ENCODE data around the gene TNPO1.
A peak's percentile ranks its signal among the peaks of the same experiment; 100 is the strongest.

Gene TNPO1

DNA sequence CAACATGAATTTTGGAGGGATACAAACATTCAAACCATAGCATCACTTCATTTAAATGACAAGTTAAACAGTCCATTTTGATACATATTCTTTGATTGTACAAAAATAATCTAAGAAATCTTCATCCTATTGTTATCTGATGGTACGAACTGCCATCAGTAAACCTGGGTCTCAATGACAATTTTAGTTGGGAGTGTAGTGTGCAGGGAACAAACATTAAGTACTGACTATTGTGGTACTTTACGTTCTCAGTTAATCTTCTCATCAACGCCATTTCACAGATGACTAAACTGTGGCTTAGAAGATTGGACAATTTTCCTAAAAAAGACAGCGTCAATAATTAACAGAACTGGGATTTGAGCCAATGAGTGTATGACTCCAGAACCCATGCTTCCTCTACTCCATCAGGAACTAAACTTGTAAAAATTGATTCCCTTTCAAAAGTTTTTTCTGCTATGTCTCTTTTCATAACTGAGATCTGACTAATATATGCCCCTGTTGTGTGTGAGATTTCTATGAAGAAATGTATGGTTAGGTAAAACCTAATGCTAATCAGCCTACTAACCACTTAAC lies 21.1 kb downstream of the TNPO1 start:
- POLR2A ChIA-PET = interaction anchor here (1.4 to 1.7 kb wide), 2 partner anchors 11 to 21 kb away, joined by 4 read pairs; partner anchors contain the start of gene TNPO1
- no peak for TF ChIP-seq ZNF248 (tag by site-specific recombination; IDR thresholded peaks at IDR 0.05)
- TF ChIP-seq, protein P1, sequence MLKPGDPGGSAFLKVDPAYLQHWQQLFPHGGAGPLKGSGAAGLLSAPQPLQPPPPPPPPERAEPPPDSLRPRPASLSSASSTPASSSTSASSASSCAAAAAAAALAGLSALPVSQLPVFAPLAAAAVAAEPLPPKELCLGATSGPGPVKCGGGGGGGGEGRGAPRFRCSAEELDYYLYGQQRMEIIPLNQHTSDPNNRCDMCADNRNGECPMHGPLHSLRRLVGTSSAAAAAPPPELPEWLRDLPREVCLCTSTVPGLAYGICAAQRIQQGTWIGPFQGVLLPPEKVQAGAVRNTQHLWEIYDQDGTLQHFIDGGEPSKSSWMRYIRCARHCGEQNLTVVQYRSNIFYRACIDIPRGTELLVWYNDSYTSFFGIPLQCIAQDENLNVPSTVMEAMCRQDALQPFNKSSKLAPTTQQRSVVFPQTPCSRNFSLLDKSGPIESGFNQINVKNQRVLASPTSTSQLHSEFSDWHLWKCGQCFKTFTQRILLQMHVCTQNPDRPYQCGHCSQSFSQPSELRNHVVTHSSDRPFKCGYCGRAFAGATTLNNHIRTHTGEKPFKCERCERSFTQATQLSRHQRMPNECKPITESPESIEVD (tag by site-specific recombination; IDR thresholded peaks at IDR 0.05) = peak; percentile 42; the same call in 1 of the 2 replicates
- TF ChIP-seq ZNF664 (tag by site-specific recombination; IDR thresholded peaks at IDR 0.05) = peak; percentile 82; the same call in 1 of the 2 replicates
- 0 out of 2 replicates have a peak, but pooled peaks have one; percentile 11 for TF ChIP-seq FEZF1 (tag by site-specific recombination; IDR thresholded peaks at IDR 0.05)
- TF ChIP-seq ZNF654 (tag by site-specific recombination; IDR thresholded peaks at IDR 0.05; ENCODE audit: low read depth) = no peak
- TF ChIP-seq ZNF274 (IDR thresholded peaks at IDR 0.05; ENCODE audit: low read length) = no peak
- TF ChIP-seq ZNF274 (tag by site-specific recombination; IDR thresholded peaks at IDR 0.05; ENCODE audit: borderline replicate concordance) = no peak
- TF ChIP-seq SP7 (tag by site-specific recombination; IDR thresholded peaks at IDR 0.05) = no peak
- no peak for TF ChIP-seq ZNF211 (tag by site-specific recombination; IDR thresholded peaks at IDR 0.05; ENCODE audit: low read depth)
- CTCF ChIA-PET = interaction anchor here (0.7 kb wide), 1 partner anchor 1057 kb away, joined by 3 read pairs; no protein-coding TSS in a partner anchor
- peaks cover 10% of the 10 kb centered on the region; the same call in 1 of the 2 replicates for H3K4me1 ChIP-seq (ENCODE audit: control insufficient read depth, insufficient read depth, low read length)
- no peak overlapping the region for H3K27ac ChIP-seq (ENCODE audit: extremely low read depth, low read depth, low read length)
- H3K4me3 ChIP-seq (ENCODE audit: low read depth, low read length) = no peak overlapping the region
- H3K36me3 ChIP-seq (ENCODE audit: control insufficient read depth in 2 of 2, insufficient read depth in 1 of 2, low read length in 2 of 2) = no peaks in the 10 kb centered on the region
- no peaks in the 10 kb centered on the region for H3K9me3 ChIP-seq (ENCODE audit: control insufficient read depth, insufficient read depth, low read depth, low read length)

DNA sequence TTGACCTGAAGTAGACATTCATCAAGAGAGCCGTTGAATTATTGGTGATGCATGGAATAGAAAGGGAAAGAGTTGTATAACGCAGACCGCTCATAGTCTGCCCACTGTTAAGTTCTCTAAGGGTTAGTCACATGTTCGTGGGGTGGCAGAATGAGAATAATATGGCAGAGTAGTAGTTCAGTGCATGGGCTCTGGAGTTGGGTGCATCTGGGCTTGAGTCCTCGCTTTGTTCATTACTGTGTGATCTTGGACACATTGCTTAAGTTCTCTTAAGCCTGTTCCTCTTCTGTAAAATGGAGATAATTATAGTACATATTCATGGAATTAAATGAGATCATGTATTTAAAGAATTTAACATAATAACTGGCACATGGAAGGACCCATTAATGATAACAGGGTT lies 23.6 kb downstream of the TNPO1 start:
- Histone ChIP-seq H3K4me3 (ENCODE audit: low read depth, low read length) (no peak overlapping the region), H3K9me3 (ENCODE audit: control insufficient read depth, insufficient read depth, low read depth, low read length) (no peaks in the 10 kb centered on the region), H3K36me3 (ENCODE audit: control insufficient read depth in 2 of 2, insufficient read depth in 1 of 2, low read length in 2 of 2) (no peaks in the 10 kb centered on the region), H3K27ac (ENCODE audit: extremely low read depth, low read depth, low read length) (no peak overlapping the region), H3K4me1 (ENCODE audit: control insufficient read depth, insufficient read depth, low read length) (peaks cover 10% of the 10 kb centered on the region; the same call in 1 of the 2 replicates)
- ChIA-PET CTCF (no interaction called here), POLR2A (no interaction called here)
- no peak for TF ChIP-seq ZNF433 (tag by site-specific recombination; IDR thresholded peaks at IDR 0.05; ENCODE audit: low read depth)

DNA sequence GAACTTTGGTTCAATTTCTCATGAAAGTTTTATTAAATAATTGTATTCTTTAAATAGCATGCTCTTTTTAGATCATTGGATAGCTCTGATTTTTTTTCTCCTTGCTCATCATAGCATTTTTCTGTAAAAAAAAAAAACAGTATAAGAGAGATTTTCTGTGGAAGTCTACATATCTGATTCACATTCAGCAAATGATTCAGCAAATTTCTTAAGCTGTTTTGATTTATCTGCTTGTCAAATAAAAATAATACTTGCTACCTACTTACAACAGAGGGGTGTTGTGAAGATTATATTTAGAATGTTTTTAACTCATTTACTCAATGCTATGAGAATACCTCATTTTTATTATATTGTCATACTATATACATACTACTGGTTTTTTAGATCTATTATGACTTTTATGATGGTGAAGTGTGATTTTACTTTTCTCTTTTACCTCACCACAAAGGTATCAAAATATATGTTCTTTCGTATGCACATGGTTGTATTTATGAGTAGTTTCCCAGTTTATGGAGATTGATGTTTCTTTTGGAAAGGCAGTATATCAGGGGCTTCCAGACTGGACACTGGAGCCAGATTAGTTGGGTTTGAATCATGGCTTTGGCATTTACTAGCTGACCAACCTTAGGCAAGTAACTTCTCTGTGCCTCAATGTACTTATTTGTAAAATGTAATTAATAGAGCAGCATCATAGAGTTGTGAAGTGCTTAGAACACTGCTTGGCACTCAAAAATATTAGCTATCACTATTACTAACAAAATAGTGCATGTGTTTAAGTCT lies 25.5 kb downstream of the TNPO1 start:
- TF ChIP-seq ZNF184 (tag by site-specific recombination; IDR thresholded peaks at IDR 0.05) = no peak
- TF ChIP-seq ZNF391 (tag by site-specific recombination; IDR thresholded peaks at IDR 0.05; ENCODE audit: borderline replicate concordance, low read depth) = no peak
- no peak for TF ChIP-seq ZIC2 (tag by site-specific recombination; IDR thresholded peaks at IDR 0.05)
- no peak for TF ChIP-seq ZEB2 (tag by site-specific recombination; IDR thresholded peaks at IDR 0.05)
- TF ChIP-seq, protein P1 (tag by site-specific recombination; IDR thresholded peaks at IDR 0.05) = peak; percentile 55
- TF ChIP-seq, protein P2, sequence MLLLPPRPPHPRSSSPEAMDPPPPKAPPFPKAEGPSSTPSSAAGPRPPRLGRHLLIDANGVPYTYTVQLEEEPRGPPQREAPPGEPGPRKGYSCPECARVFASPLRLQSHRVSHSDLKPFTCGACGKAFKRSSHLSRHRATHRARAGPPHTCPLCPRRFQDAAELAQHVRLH (tag by site-specific recombination; IDR thresholded peaks at IDR 0.05) = no peak
- TF ChIP-seq ZNF530 (tag by site-specific recombination; IDR thresholded peaks at IDR 0.05; ENCODE audit: low read depth) = no peak
- TF ChIP-seq, protein P3, sequence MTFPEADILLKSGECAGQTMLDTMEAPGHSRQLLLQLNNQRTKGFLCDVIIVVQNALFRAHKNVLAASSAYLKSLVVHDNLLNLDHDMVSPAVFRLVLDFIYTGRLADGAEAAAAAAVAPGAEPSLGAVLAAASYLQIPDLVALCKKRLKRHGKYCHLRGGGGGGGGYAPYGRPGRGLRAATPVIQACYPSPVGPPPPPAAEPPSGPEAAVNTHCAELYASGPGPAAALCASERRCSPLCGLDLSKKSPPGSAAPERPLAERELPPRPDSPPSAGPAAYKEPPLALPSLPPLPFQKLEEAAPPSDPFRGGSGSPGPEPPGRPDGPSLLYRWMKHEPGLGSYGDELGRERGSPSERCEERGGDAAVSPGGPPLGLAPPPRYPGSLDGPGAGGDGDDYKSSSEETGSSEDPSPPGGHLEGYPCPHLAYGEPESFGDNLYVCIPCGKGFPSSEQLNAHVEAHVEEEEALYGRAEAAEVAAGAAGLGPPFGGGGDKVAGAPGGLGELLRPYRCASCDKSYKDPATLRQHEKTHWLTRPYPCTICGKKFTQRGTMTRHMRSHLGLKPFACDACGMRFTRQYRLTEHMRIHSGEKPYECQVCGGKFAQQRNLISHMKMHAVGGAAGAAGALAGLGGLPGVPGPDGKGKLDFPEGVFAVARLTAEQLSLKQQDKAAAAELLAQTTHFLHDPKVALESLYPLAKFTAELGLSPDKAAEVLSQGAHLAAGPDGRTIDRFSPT (tag by site-specific recombination; IDR thresholded peaks at IDR 0.05) = no peak
- TF ChIP-seq OVOL3 (tag by site-specific recombination; IDR thresholded peaks at IDR 0.05) = no peak
- no peak for TF ChIP-seq HOXC10 (CRISPR knock-in tag; IDR thresholded peaks at IDR 0.05)
- no peak for TF ChIP-seq ZNF112 (tag by site-specific recombination; IDR thresholded peaks at IDR 0.05)
- TF ChIP-seq ZNF629 (tag by site-specific recombination; IDR thresholded peaks at IDR 0.05) = peak; percentile 23; the same call in 1 of the 2 replicates
- no peak for TF ChIP-seq ZNF394 (tag by site-specific recombination; IDR thresholded peaks at IDR 0.05; ENCODE audit: borderline replicate concordance)
- TF ChIP-seq ZNF24 (tag by site-specific recombination; IDR thresholded peaks at IDR 0.05) = no peak
- no peak for TF ChIP-seq ZNF274 (IDR thresholded peaks at IDR 0.05; ENCODE audit: low read length)
- TF ChIP-seq ZNF274 (tag by site-specific recombination; IDR thresholded peaks at IDR 0.05; ENCODE audit: borderline replicate concordance) = no peak
- TF ChIP-seq ZNF785 (tag by site-specific recombination; IDR thresholded peaks at IDR 0.05) = no peak
- H3K4me1 ChIP-seq (ENCODE audit: control insufficient read depth, insufficient read depth, low read length) = peaks cover 10% of the 10 kb centered on the region; the same call in 1 of the 2 replicates
- H3K36me3 ChIP-seq (ENCODE audit: control insufficient read depth in 2 of 2, insufficient read depth in 1 of 2, low read length in 2 of 2) = no peaks in the 10 kb centered on the region
- H3K27ac ChIP-seq (ENCODE audit: extremely low read depth, low read depth, low read length) = no peak overlapping the region
- ChIA-PET CTCF (interaction anchor here (0.9 to 1.6 kb wide), 2 partner anchors 10 to 11 kb away, joined by 3 to 7 read pairs; no protein-coding TSS in a partner anchor), POLR2A (interaction anchor here (0.6 to 1.0 kb wide), 2 partner anchors 8 to 121 kb away, joined by 3 to 4 read pairs; no protein-coding TSS in a partner anchor)
- no peaks in the 10 kb centered on the region for H3K9me3 ChIP-seq (ENCODE audit: control insufficient read depth, insufficient read depth, low read depth, low read length)
- H3K4me3 ChIP-seq (ENCODE audit: low read depth, low read length) = no peak overlapping the region
